RWPE1 (cell line): ENCODE measurements around the gene MORN4.

ENCODE experiments used
- CTCF ChIA-PET: fragments of 350-600 bp; sonication (Branson Sonifier 250); formaldehyde crosslinking; extraction: SDS; loops from one replicate; lab custom pipeline; 2021; lab: Yijun Ruan, JAX
- POLR2A ChIA-PET: fragments of 400-600 bp; formaldehyde crosslinking; extraction: SDS; loops from one replicate; lab custom pipeline; 2020; ENCODE audit warnings: antibody characterized with exemption; ENCODE audit not compliant: low non-redundant PET; lab: Yijun Ruan, JAX
- DNase-seq: peaks from one replicate; pipeline ENCODE4 v3.0.0; 2012; ENCODE audit warnings: low spot score
- H3K27ac ChIP-seq: fragments of 450-650 bp; 2 replicates; pipeline ENCODE4 v1.5.1; 2017
- TF ChIP-seq, protein P1 (sequence below): fragments of 450-650 bp; conservative IDR thresholded peaks from 2 replicates; pipeline ENCODE4 v1.5.1; 2017; ENCODE audit warnings: low read depth, mild to moderate bottlenecking

MORN4 gene

DNA sequence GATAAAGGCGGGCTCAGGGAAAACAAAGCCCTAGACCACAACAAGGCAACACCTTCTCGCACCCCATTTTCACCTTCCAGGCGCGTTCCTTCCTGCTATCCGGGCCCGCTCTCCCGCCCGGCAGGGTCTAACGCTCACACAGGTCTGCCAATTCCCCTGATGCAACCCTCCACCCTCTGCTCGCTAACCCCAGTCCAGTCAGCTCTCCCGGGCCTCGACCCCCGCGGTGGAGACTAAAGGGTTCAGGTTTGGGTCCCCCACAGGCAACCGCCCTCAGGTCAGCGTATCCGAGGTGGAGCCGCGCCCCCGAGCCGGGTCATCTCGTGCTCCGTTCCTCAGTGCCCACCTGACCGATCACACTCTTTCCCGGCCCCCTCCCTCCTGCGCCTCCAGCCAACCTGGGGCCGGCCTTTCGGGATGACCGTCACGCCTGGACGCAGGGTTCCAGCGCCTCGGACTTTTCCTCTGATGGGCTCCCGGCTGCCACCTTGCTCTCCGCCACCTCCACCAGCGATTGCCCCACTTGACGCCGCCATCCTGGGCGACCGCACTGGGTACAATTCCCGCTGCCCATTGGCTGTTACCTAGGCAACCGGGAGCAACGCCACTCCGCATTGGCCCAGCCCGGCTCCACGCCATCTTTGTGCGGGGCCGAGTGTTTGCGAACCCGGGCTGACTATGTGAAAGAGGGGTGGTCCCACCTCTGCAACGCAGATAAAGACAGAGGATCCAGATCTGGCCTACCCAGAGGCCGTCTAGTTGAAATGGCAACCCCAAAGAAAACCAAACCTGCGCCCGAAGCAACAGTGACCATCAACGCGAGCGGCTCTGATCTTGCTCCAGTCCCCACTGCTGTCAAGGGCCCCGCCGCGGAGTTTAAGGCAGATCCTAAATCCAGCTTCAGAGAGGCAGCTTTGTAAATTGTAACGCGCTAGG is at the start of gene MORN4:
MORN4 (minus strand) TSS at position 552 of the 936 bp plus-strand sequence. CDS start 13,847 bp downstream, outside the sequence.
- peak; percentile 97 for DNase-seq
- TF ChIP-seq, protein P1, sequence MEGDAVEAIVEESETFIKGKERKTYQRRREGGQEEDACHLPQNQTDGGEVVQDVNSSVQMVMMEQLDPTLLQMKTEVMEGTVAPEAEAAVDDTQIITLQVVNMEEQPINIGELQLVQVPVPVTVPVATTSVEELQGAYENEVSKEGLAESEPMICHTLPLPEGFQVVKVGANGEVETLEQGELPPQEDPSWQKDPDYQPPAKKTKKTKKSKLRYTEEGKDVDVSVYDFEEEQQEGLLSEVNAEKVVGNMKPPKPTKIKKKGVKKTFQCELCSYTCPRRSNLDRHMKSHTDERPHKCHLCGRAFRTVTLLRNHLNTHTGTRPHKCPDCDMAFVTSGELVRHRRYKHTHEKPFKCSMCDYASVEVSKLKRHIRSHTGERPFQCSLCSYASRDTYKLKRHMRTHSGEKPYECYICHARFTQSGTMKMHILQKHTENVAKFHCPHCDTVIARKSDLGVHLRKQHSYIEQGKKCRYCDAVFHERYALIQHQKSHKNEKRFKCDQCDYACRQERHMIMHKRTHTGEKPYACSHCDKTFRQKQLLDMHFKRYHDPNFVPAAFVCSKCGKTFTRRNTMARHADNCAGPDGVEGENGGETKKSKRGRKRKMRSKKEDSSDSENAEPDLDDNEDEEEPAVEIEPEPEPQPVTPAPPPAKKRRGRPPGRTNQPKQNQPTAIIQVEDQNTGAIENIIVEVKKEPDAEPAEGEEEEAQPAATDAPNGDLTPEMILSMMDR, result no peak
- POLR2A ChIA-PET, result no interaction called here
- CTCF ChIA-PET, result no interaction called here
- peak within 1 kb of the TSS; percentile 77 for H3K27ac ChIP-seq

DNA sequence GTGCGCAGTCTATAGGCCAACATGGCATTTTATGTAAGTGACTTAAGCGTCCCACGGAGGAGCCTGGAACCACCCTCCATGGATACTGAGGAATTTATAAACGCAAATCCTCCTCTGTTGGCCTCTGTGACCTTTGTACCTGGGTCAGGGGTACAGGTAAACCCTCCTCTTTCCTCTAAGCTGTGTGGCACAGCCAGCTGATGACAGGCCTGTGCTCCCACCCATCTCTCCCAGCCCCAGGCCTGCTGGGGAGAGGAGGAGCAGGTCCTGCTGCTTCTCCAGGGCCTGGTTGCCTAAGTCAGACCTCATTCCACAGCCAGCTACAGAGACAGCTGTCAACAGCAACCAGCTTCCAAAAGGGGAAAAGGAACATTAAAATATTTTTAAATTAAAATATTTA is 48.7 kb upstream of the MORN4 start:
- ChIA-PET POLR2A (no interaction called here), CTCF (interaction anchor here (0.9 to 1.0 kb wide), 2 partner anchors 34 to 48 kb away, joined by 3 read pairs; no protein-coding TSS in a partner anchor)
- TF ChIP-seq, protein P1, result no peak
- H3K27ac ChIP-seq, result peak overlapping the region; percentile 64
- no peak for DNase-seq

DNA sequence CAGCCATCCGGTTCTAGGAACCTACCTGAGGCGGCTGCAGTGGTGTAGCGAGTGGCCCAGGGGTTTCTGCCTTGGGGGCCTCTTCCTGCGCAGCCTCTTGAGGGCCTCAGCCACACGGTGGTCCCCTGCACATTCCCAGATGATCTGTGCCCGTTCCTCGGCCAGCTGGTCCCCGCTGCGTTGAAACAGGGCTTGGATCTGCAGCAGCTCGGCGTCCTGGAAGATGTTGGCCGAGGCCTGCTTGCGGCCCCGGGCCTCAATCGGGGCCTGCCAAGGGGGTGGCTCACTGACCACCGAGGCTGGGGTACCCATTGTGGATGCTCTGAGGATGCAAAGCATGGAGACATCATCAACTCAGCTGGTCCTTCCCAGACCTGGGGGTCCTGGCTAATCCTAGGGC is 46.3 kb upstream of the MORN4 start:
- ChIA-PET CTCF (interaction anchor here (0.6 to 0.9 kb wide), 2 partner anchors 35 to 219 kb away, joined by 4 read pairs; no protein-coding TSS in a partner anchor), POLR2A (interaction anchor here (0.7 kb wide), 1 partner anchor 109 kb away, joined by 9 read pairs; no protein-coding TSS in a partner anchor)
- TF ChIP-seq, protein P1, result no peak
- DNase-seq, result no peak
- H3K27ac ChIP-seq, result peak overlapping the region; percentile 65

DNA sequence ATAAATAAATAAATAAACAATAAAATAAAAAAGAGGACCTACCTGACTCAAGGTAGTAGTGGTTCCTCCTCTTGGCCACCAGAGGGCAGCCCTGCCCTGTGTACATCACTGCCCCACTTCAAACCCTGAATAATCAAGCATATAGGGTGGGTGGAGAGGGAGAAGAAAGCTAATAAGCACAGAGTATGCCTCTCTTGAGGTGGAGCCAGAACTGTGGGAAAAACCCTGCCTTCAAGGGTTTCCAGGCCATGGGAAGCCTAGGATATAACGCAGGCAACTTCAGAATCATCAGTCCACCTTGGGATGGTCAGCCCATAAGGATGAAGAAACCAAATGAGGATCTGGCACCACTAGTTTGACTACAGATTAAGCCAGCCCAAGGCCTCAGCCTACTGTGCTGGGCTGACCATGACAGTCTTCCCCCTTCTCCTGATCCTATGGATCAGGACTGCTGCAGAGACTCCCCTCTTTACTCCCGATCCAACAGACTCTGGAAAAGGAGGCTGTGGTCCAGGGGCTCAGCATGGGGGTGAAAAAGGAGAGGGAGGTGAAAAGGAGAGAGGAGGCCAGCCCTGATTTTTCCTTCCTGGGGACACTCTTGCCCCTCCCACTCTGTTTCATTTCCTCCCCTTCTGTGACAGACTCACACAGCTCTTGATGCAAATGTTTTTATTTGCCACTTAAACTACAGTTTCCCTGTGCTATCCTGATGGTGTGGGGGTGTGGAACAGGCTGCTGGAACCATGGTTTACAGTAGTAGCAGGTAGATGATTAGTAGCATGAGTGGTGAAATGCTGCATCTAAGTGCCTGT is 43.7 kb upstream of the MORN4 start:
- H3K27ac ChIP-seq, result peak overlapping the region; percentile 65
- TF ChIP-seq, protein P1, result peak; percentile 76
- ChIA-PET CTCF (interaction anchor here (0.6 to 3.1 kb wide), 17 partner anchors 9 to 331 kb away, joined by 3 to 18 read pairs (median 4); partner anchors contain the start of gene AVPI1), POLR2A (no interaction called here)
- DNase-seq, result peak; percentile 90

DNA sequence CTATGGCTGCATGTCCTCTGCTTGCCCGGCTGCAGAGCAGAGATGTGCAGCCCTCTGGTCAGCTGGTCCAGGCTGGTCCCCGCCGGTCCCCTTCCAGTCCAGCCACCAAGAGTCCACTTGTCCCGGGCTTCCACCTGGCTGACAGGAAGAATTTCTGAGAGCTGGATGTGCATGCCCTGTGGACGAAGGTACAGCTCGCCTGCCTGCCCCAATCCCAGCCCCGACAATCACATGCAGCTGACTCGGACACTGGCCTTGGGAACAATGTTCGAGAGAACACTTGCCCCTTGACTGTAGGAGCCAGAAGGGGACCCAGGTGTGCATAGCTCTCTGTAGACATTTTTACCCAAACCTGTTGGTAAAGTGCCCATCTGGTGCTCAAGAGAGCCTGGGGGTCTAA is 41.9 kb upstream of the MORN4 start:
- POLR2A ChIA-PET, result no interaction called here
- H3K27ac ChIP-seq, result peak overlapping the region; percentile 65
- CTCF ChIA-PET, result interaction anchor here (3.1 kb wide), 1 partner anchor 34 kb away, joined by 16 read pairs; no protein-coding TSS in a partner anchor
- no peak for DNase-seq
- TF ChIP-seq, protein P1, result no peak
